SK-N-SH (cell line): ENCODE data around the gene ARL5B. TPM values are rescaled to one million over a fixed set of nuclear protein-coding genes. Genes with fewer than 3 reads are reported as not detected.

Experiments used
- CTCF ChIA-PET: fragments of 300-600, 350-600 bp; formaldehyde crosslinking; extraction: SDS; loops from one replicate; lab custom pipeline; 2021; lab: Yijun Ruan, JAX
- POLR2A ChIA-PET: fragments of 350-600 bp; sonication (Branson Sonifier 250); formaldehyde crosslinking; extraction: SDS; loops from one replicate; lab custom pipeline; 2020; ENCODE audit warnings: antibody characterized with exemption, inconsistent platforms; lab: Yijun Ruan, JAX
- DNase-seq: peaks from one replicate; pipeline ENCODE4 v3.0.0; 2012
- H2AFZ ChIP-seq: fragments of 200-600 bp; sonication (generic); 2 replicates; pipeline ENCODE4 v1.8.1; 2016; ENCODE audit warnings: antibody characterized with exemption, mild to moderate bottlenecking, low read depth
- H3F3A ChIP-seq: fragments of 200-600 bp; sonication (generic); replicated peaks from 2 replicates; pipeline ENCODE3; 2016; ENCODE audit warnings: antibody characterized with exemption, mild to moderate bottlenecking; ENCODE audit not compliant: insufficient read depth
- H3K27ac ChIP-seq, 2 experiments: fragments of 200-500 bp in 1 of 2; fragments of 200-600 bp in 1 of 2; sonication (Bioruptor generic) in 1 of 2; sonication (generic), shearing (Covaris generic) in 1 of 2; 2 replicates each; pipeline versions ENCODE4 v1.5.1 to v1.6.1; 2014 to 2016; ENCODE audit warnings: low read depth in 2 of 2, inconsistent platforms in 1 of 2, low read length in 1 of 2, mild to moderate bottlenecking in 1 of 2, mixed read lengths in 1 of 2
- H3K27me3 ChIP-seq: fragments of 200-600 bp; sonication (generic), shearing (Covaris generic); 2 replicates; pipeline ENCODE4 v1.6.1; 2016; ENCODE audit warnings: mixed run types; ENCODE audit not compliant: insufficient read depth
- H3K36me3 ChIP-seq, 2 experiments: fragments of 200-500 bp in 1 of 2; fragments of 200-600 bp in 1 of 2; sonication (Bioruptor generic) in 1 of 2; sonication (generic) in 1 of 2; replicated peaks in 1 of 2; 2 replicates each; pipeline versions ENCODE3 to v1.5.1; 2014 to 2016; ENCODE audit warnings: low read length in 1 of 2, mild to moderate bottlenecking in 1 of 2; ENCODE audit not compliant: insufficient read depth in 2 of 2, control insufficient read depth in 1 of 2
- H3K4me1 ChIP-seq, 2 experiments: fragments of 200-500 bp in 1 of 2; fragments of 200-600 bp in 1 of 2; sonication (Bioruptor generic) in 1 of 2; sonication (generic), shearing (Covaris generic) in 1 of 2; 2 replicates each; pipeline versions ENCODE4 v1.5.1 to v1.6.1; 2014 to 2016; ENCODE audit warnings: low read depth in 1 of 2, low read length in 1 of 2, mixed run types in 1 of 2; ENCODE audit not compliant: insufficient read depth in 2 of 2, control insufficient read depth in 1 of 2
- H3K4me2 ChIP-seq: fragments of 200-600 bp; sonication (generic), shearing (Covaris generic); 2 replicates; pipeline ENCODE4 v1.6.1; 2017; ENCODE audit warnings: mixed run types
- H3K4me3 ChIP-seq, 2 experiments: fragments of 200-500 bp in 1 of 2; fragments of 200-600 bp in 1 of 2; sonication (Bioruptor generic) in 1 of 2; sonication (generic), shearing (Covaris generic) in 1 of 2; 2 replicates each; pipeline versions ENCODE4 v1.5.1 to v1.8.1; 2014 to 2016; ENCODE audit warnings: low read depth in 2 of 2, inconsistent platforms in 1 of 2, low read length in 1 of 2, mild to moderate bottlenecking in 1 of 2, mixed read lengths in 1 of 2, moderate library complexity in 1 of 2
- H3K79me2 ChIP-seq: fragments of 200-600 bp; sonication (generic); 2 replicates; pipeline ENCODE4 v1.8.1; 2017; ENCODE audit warnings: mild to moderate bottlenecking; ENCODE audit not compliant: insufficient read depth
- H3K9ac ChIP-seq: fragments of 200-600 bp; sonication (generic); 2 replicates; pipeline ENCODE4 v1.6.1; 2017; ENCODE audit warnings: mixed run types
- H3K9me2 ChIP-seq: fragments of 200-600 bp; sonication (generic); 2 replicates; pipeline ENCODE4 v1.6.1; 2017; ENCODE audit warnings: mixed run types
- H3K9me3 ChIP-seq: fragments of 200-600 bp; sonication (generic); 2 replicates; pipeline ENCODE4 v1.6.1; 2017; ENCODE audit warnings: mixed run types, mild to moderate bottlenecking, moderate library complexity
- H4K20me1 ChIP-seq: fragments of 200-600 bp; sonication (generic); 2 replicates; pipeline ENCODE4 v1.6.1; 2017; ENCODE audit warnings: mild to moderate bottlenecking, mixed run types; ENCODE audit not compliant: insufficient read depth
- ELF1 ChIP-seq: IDR thresholded peaks from 2 replicates; pipeline ENCODE4 v1.4.0; 2012
- FOSL2 ChIP-seq: IDR thresholded peaks from 2 replicates; pipeline ENCODE4 v1.4.0; 2012; ENCODE audit warnings: low read depth, mild to moderate bottlenecking, moderate library complexity, borderline replicate concordance
- FOXJ3 ChIP-seq: sonication (generic); formaldehyde crosslinking; IDR thresholded peaks from 2 replicates; pipeline ENCODE4 v1.5.1; 2020; ENCODE audit warnings: mild to moderate bottlenecking, missing genetic modification reagents
- FOXM1 ChIP-seq: IDR thresholded peaks from 2 replicates; pipeline ENCODE4 v1.4.0; 2012; ENCODE audit warnings: low read depth, mild to moderate bottlenecking
- GABPA ChIP-seq: IDR thresholded peaks from 2 replicates; pipeline ENCODE4 v1.4.0; 2012; ENCODE audit warnings: low read depth, mild to moderate bottlenecking
- GATA2 ChIP-seq: sonication (generic); formaldehyde crosslinking; IDR thresholded peaks from 2 replicates; pipeline ENCODE4 v1.5.0; 2020; ENCODE audit warnings: mild to moderate bottlenecking, missing genetic modification reagents
- NFIC ChIP-seq: IDR thresholded peaks from 2 replicates; pipeline ENCODE4 v1.4.0; 2012; ENCODE audit warnings: borderline replicate concordance
- POLR2AphosphoS5 ChIP-seq: IDR thresholded peaks from 2 replicates; pipeline ENCODE4 v1.6.1; 2012; ENCODE audit warnings: low read depth, low read length
- REST ChIP-seq: IDR thresholded peaks from 2 replicates; pipeline ENCODE4 v1.6.1; 2012; ENCODE audit warnings: mild to moderate bottlenecking, low read depth, low read length, moderate library complexity
- RXRA ChIP-seq: IDR thresholded peaks from 2 replicates; pipeline ENCODE4 v1.4.0; 2012; ENCODE audit warnings: low read depth, mild to moderate bottlenecking, borderline replicate concordance
- SIN3A ChIP-seq: IDR thresholded peaks from 2 replicates; pipeline ENCODE4 v1.6.1; 2012; ENCODE audit warnings: low read depth, mild to moderate bottlenecking, low read length, moderate library complexity, borderline replicate concordance
- SMC3 ChIP-seq: IDR thresholded peaks from 2 replicates; pipeline ENCODE4 v1.6.1; 2012; ENCODE audit warnings: low read depth, low read length, improper control_type of control experiment
- TAF1 ChIP-seq: IDR thresholded peaks from 2 replicates; pipeline ENCODE4 v1.6.1; 2012; ENCODE audit warnings: low read depth, mild to moderate bottlenecking, low read length, moderate library complexity, borderline replicate concordance
- TCF12 ChIP-seq: IDR thresholded peaks from 2 replicates; pipeline ENCODE4 v1.4.0; 2012
- TEAD4 ChIP-seq: IDR thresholded peaks from 2 replicates; pipeline ENCODE4 v1.4.0; 2012; ENCODE audit warnings: mild to moderate bottlenecking, borderline replicate concordance; ENCODE audit not compliant: insufficient read depth
- YY1 ChIP-seq: IDR thresholded peaks from 2 replicates; pipeline ENCODE4 v1.4.0; 2012; ENCODE audit warnings: low read depth, mild to moderate bottlenecking
- WGBS: methylation state at CpG from one replicate; pipeline ENCODE4 v1.1.6; 2017; ENCODE audit warnings: low lambda C conversion rate; 5-methylcytosine and 5-hydroxymethylcytosine counted together
- polyA plus RNA-seq, 3 experiments: library from polyadenylated mRNA; depleted of rRNA; stranded (reverse); fragments of >200 nt; gene quantifications; 2 replicates each; pipeline ENCODE4 v1.2.3, GENCODE V29; 2012
- TF ChIP-seq, protein P1 (sequence below): fragments of 150-350 bp; IDR thresholded peaks from 2 replicates; pipeline ENCODE4 v1.6.1; 2016; ENCODE audit warnings: mild to moderate bottlenecking, low read depth, low read length

Gene ARL5B
- polyA plus RNA-seq, 1 of the 3 experiments (the other 2 are of a cell fraction), result 4.9 TPM

DNA sequence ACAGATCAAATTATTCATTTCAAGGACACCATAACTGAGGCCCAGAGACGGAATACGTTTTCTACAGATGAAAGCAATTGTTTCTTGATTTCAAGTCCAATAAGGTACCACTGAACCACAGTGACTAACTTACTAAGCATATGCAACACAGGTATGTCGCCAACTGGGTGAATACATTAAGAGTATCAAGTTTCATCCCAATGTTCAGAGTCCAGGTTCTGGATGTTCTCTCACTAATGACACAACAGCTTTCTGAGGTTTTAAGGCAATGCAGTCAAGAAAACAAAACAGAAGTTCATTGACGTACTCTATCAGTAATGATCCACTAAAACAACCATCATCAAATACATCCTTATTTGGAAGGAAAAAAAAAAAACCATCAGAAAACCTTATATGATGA lies 43.6 kb upstream of the ARL5B start:
- CTCF ChIA-PET, result no interaction called here

More for the DNA sequence above, 43.6 kb upstream of the ARL5B start:
- POLR2A ChIA-PET, result no interaction called here
- Histone ChIP-seq H2AFZ (no peak overlapping the region), H3K4me2 (no peak overlapping the region), H3K9me2 (no peaks in the 10 kb centered on the region), H3F3A (peaks cover 7% of the 10 kb centered on the region), H3K4me1 (peaks cover 7% of the 10 kb centered on the region in 2 experiments; a peak in 3 of 4 replicates), H3K27ac (no peak overlapping the region), H3K27me3 (no peaks in the 10 kb centered on the region), H3K9ac (no peak overlapping the region), H3K4me3 (no peak overlapping the region)
- WGBS, result 97% methylated on average over 4 of the region's 4 CpGs
- no peak for TF ChIP-seq NFIC
- TF ChIP-seq, protein P1, sequence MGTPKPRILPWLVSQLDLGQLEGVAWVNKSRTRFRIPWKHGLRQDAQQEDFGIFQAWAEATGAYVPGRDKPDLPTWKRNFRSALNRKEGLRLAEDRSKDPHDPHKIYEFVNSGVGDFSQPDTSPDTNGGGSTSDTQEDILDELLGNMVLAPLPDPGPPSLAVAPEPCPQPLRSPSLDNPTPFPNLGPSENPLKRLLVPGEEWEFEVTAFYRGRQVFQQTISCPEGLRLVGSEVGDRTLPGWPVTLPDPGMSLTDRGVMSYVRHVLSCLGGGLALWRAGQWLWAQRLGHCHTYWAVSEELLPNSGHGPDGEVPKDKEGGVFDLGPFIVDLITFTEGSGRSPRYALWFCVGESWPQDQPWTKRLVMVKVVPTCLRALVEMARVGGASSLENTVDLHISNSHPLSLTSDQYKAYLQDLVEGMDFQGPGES, result no peak
- no peak for TF ChIP-seq SIN3A
- TF ChIP-seq ELF1, result no peak
- TF ChIP-seq POLR2AphosphoS5, result no peak
- no peak for TF ChIP-seq FOSL2
- no peak for TF ChIP-seq REST
- no peak for TF ChIP-seq TAF1
- no peak for TF ChIP-seq GATA2 (CRISPR knock-in tag)
- no peak for TF ChIP-seq FOXM1
- no peak for TF ChIP-seq GABPA
- no peak for TF ChIP-seq SMC3
- no peak for TF ChIP-seq TCF12
- no peak for TF ChIP-seq TEAD4
- TF ChIP-seq FOXJ3 (CRISPR knock-in tag), result no peak
- no peak for TF ChIP-seq YY1
- TF ChIP-seq RXRA, result no peak
- TF ChIP-seq, all 33 proteins: peak for 0
- Histone ChIP-seq H3K9me3 (no peaks in the 10 kb centered on the region), H4K20me1 (no peaks in the 10 kb centered on the region), H3K36me3 (peaks cover 0 to 6% of the 10 kb centered on the region in 2 experiments), H3K79me2 (no peaks in the 10 kb centered on the region)
- no peak for DNase-seq
